Mucosa of descending colon (tissue), 3 donors: Measurements from ENCODE around the gene MORC3. TPM values are rescaled to one million over a fixed set of nuclear protein-coding genes. Genes with fewer than 3 reads are reported as not detected.

ENCODE experiments used
- ATAC-seq: fragments of 200-7000 bp; cut with Tn5 transposase; one replicate; pipeline ENCODE4 v1.9.1; 2020; ENCODE audit warnings: mild to moderate bottlenecking, moderate library complexity
- DNase-seq, 3 donors: peaks; one replicate each; pipeline ENCODE4 v3.0.0-alpha.2; 2020
- H3K36me3 ChIP-seq: fragments of 200-600 bp; one replicate; pipeline ENCODE4 v1.8.0; 2021; ENCODE audit warnings: low read depth, mild to moderate bottlenecking
- H3K4me1 ChIP-seq: fragments of 200-600 bp; one replicate; pipeline ENCODE4 v1.8.0; 2021; ENCODE audit warnings: low read depth, mild to moderate bottlenecking
- H3K4me3 ChIP-seq: fragments of 200-600 bp; one replicate; pipeline ENCODE4 v1.8.0; 2021; ENCODE audit warnings: mild to moderate bottlenecking
- H3K9me3 ChIP-seq: fragments of 200-600 bp; one replicate; pipeline ENCODE4 v1.8.0; 2021; ENCODE audit warnings: mild to moderate bottlenecking
- intact Hi-C, 2 donors: fragments of 100-400 bp; cut with DNase I in 1 of 2; cut with micrococcal nuclease in 1 of 2; formaldehyde crosslinking; loops; one replicate each; pipeline versions ENCODE4 v1.11.0 to v1.11.1; 2022; cut with DNase I, micrococcal nuclease
- total RNA-seq, 3 donors: library from RNA; stranded (reverse); fragmentation: NEBNext Ultra II Directional in 2 of 3; extraction: Animal tissue kit (Norgen Biotek cat#: 25700) in 2 of 3; gene quantifications; one replicate each; pipeline versions ENCODE4 v1.2.1 to v1.2.4, GENCODE V29; 2021 to 2023
- TF ChIP-seq, protein P1 (sequence below): fragments of 200-600 bp; IDR thresholded peaks from one replicate; pipeline ENCODE4 v1.8.0; 2022; ENCODE audit warnings: antibody characterized with exemption, mild to moderate bottlenecking
- donor health status: DM: no; HTN: no; CAD: no; lungs with moderate emphysema.
- donor health status: DM: no; HTN: no; CAD: no.
- donor health status: DM: no; HTN: yes; CAD: no.

Gene MORC3
- total RNA-seq, 3 donors from 2014 or later, result 27.9 to 42.1 (median 29.9) TPM

DNA sequence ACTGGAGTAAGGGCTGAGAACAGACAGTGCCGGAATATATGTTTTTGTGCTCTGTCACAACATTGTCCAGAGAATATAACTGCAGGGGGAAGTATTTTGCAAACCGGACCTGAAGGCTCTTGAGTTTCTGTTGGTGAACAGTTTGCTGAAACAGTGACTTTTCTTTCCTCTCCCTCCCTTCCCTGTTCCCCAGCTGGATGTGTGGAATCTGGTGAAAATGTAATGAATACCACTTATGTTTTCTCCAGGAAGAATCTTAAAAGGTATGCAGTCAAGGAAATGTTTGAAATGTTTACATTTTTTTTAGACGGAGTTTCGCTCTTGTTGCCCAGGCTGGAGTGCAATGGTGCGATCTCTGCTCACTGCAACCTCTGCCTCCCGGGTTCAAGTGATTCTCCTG is 88.6 kb downstream of the MORC3 start:
- Histone ChIP-seq H3K4me1 (no peaks in the 10 kb centered on the region), H3K9me3 (no peaks in the 10 kb centered on the region), H3K4me3 (no peak overlapping the region), H3K36me3 (no peaks in the 10 kb centered on the region)
- intact Hi-C loops, result no loop called here
- DNase-seq (no peak), ATAC-seq (no peak)
- TF ChIP-seq, protein P1, sequence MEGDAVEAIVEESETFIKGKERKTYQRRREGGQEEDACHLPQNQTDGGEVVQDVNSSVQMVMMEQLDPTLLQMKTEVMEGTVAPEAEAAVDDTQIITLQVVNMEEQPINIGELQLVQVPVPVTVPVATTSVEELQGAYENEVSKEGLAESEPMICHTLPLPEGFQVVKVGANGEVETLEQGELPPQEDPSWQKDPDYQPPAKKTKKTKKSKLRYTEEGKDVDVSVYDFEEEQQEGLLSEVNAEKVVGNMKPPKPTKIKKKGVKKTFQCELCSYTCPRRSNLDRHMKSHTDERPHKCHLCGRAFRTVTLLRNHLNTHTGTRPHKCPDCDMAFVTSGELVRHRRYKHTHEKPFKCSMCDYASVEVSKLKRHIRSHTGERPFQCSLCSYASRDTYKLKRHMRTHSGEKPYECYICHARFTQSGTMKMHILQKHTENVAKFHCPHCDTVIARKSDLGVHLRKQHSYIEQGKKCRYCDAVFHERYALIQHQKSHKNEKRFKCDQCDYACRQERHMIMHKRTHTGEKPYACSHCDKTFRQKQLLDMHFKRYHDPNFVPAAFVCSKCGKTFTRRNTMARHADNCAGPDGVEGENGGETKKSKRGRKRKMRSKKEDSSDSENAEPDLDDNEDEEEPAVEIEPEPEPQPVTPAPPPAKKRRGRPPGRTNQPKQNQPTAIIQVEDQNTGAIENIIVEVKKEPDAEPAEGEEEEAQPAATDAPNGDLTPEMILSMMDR, result no peak

DNA sequence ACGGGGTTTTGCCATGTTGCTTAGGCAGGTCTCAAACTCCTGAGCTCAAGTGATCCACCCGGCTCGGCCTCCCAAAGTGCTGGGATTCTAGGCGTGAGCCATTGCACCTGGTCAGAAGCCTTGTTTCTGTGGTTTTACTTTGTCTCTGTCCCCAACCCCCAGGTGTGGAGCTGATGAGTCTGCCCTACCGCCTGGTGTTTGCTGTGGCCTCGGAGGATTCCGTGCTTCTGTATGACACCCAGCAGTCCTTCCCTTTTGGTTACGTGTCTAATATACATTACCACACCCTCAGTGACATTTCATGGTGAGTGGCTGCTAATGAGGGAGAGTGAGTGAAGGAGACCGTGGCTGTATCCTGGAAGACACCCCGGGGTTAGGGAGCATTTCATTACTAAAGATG is 91.3 kb downstream of the MORC3 start:
- TF ChIP-seq, protein P1, result no peak
- intact Hi-C loops, result no loop called here
- H3K9me3 ChIP-seq, result no peaks in the 10 kb centered on the region
- H3K36me3 ChIP-seq, result no peaks in the 10 kb centered on the region
- ATAC-seq (no peak), DNase-seq (no peak)
- no peak overlapping the region for H3K4me3 ChIP-seq
- H3K4me1 ChIP-seq, result no peaks in the 10 kb centered on the region

GRCh38 chr21:36412916-36413315 is 92.9 kb downstream of the MORC3 start:
- DNase-seq (no peak), ATAC-seq (no peak)
- TF ChIP-seq, protein P1, result no peak
- H3K36me3 ChIP-seq, result no peaks in the 10 kb centered on the region
- intact Hi-C loops, result no loop called here
- no peaks in the 10 kb centered on the region for H3K9me3 ChIP-seq
- H3K4me3 ChIP-seq, result no peak overlapping the region
- H3K4me1 ChIP-seq, result no peaks in the 10 kb centered on the region

GRCh38 chr21:36415375-36415774 is 95.4 kb downstream of the MORC3 start:
- H3K4me3 ChIP-seq, result no peak overlapping the region
- TF ChIP-seq, protein P1, result no peak
- no peaks in the 10 kb centered on the region for H3K36me3 ChIP-seq
- no peaks in the 10 kb centered on the region for H3K4me1 ChIP-seq
- no peak for DNase-seq
- no peaks in the 10 kb centered on the region for H3K9me3 ChIP-seq
- ATAC-seq, result no peak
- intact Hi-C loops, result no loop called here

DNA sequence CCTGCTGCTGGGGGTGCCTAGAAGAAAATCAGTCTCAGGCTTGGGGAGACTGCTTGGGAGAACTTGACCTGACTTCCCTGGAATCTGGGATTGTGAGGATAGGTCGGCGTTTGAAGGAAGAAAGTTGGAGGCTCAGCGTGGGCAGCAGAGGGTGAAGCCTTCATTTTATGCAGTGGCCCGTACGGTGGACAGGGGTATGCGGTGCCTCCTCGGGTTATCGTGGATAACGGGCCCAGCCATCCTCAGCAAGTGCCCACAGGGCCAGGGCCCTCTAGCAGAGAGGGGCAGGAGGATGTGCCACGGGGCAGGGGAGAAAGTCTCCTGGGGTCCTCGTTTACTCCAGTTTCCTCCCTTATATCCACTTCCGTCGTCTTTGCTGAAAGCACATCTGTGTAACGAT is 99.2 kb downstream of the MORC3 start:
- ATAC-seq, result no peak
- TF ChIP-seq, protein P1, result no peak
- H3K4me1 ChIP-seq, result no peaks in the 10 kb centered on the region
- no peak overlapping the region for H3K4me3 ChIP-seq
- intact Hi-C loops, result no loop called here
- no peaks in the 10 kb centered on the region for H3K9me3 ChIP-seq
- no peak for DNase-seq
- no peaks in the 10 kb centered on the region for H3K36me3 ChIP-seq

GRCh38 chr21:36419996-36420395 is 100.0 kb downstream of the MORC3 start:
- Histone ChIP-seq H3K36me3 (no peaks in the 10 kb centered on the region), H3K4me1 (no peaks in the 10 kb centered on the region), H3K9me3 (no peaks in the 10 kb centered on the region), H3K4me3 (no peak overlapping the region)
- TF ChIP-seq, protein P1, result peak; percentile 24
- DNase-seq (peak; percentile 62 to 75 (median 71)), ATAC-seq (peak; percentile 92)
- intact Hi-C loops, result no loop called here
